ENCODE data around the gene STEAP4.
A peak's percentile ranks its signal among the peaks of the same experiment; 100 is the strongest.
"Not testable (repeated sequence)": the region's sequence is repeated elsewhere in the genome, so short reads cannot be mapped to it uniquely, and the experiment has no call there.

Gene STEAP4

GRCh38 chr7:88264987-88265386 lies 41.7 kb downstream of the STEAP4 start:
- DNase-seq = not testable (repeated sequence)

GRCh38 chr7:88262562-88262961 lies 44.1 kb downstream of the STEAP4 start:
- DNase-seq = no peak

GRCh38 chr7:88260719-88261118 lies 46.0 kb downstream of the STEAP4 start:
- no peak for DNase-seq

- no peak for DNase-seq
Measured at GRCh38 chr7:88259656-88260380, 46.9 kb downstream of the STEAP4 start.

GRCh38 chr7:88258296-88258695 lies 48.4 kb downstream of the STEAP4 start:
- not testable (repeated sequence) for DNase-seq

GRCh38 chr7:88256906-88257305 lies 49.8 kb downstream of the STEAP4 start:
- DNase-seq = no peak

- no peak for DNase-seq
Measured at GRCh38 chr7:88254721-88255424, 51.8 kb downstream of the STEAP4 start.

GRCh38 chr7:88253640-88254039 lies 53.1 kb downstream of the STEAP4 start:
- no peak for DNase-seq

GRCh38 chr7:88244258-88244657 lies 62.4 kb downstream of the STEAP4 start:
- no peak for DNase-seq

GRCh38 chr7:88243345-88243909 lies 63.3 kb downstream of the STEAP4 start:
- DNase-seq = peak in 1 of 2 donors; percentile 75

GRCh38 chr7:88239852-88240251 lies 66.8 kb downstream of the STEAP4 start:
- DNase-seq = no peak

- DNase-seq = no peak
Measured at GRCh38 chr7:88233828-88234227, 72.9 kb downstream of the STEAP4 start.

- no peak for DNase-seq
Measured at GRCh38 chr7:88230646-88231045, 76.0 kb downstream of the STEAP4 start.

- DNase-seq = no peak
Measured at GRCh38 chr7:88229302-88229995, 77.2 kb downstream of the STEAP4 start.

- DNase-seq = no peak
Measured at GRCh38 chr7:88226886-88227516, 79.7 kb downstream of the STEAP4 start.

- DNase-seq = no peak
Measured at GRCh38 chr7:88226201-88226600, 80.5 kb downstream of the STEAP4 start.

GRCh38 chr7:88224601-88225275 lies 82.0 kb downstream of the STEAP4 start:
- DNase-seq = no peak

- no peak for DNase-seq
Measured at GRCh38 chr7:88223265-88223664, 83.4 kb downstream of the STEAP4 start.

All from hippocampal formation (tissue), 2 donors.